Retinal pigment epithelial cell (primary cell): ENCODE data around the gene SLC9A8.

ENCODE experiments used
- DNase-seq: peaks from one replicate; pipeline ENCODE4 v3.0.0-alpha.2; 2010; ENCODE audit warnings: low read depth
- H3K4me3 ChIP-seq: 2 replicates; pipeline ENCODE4 v1.5.1; 2011; ENCODE audit warnings: mild to moderate bottlenecking, low read length, control low read depth, moderate library complexity
- TF ChIP-seq, protein P1 (sequence below): conservative IDR thresholded peaks from 2 replicates; pipeline ENCODE4 v1.5.1; 2011; ENCODE audit warnings: low read depth, low read length, control low read depth, inconsistent platforms

The SLC9A8 gene

DNA sequence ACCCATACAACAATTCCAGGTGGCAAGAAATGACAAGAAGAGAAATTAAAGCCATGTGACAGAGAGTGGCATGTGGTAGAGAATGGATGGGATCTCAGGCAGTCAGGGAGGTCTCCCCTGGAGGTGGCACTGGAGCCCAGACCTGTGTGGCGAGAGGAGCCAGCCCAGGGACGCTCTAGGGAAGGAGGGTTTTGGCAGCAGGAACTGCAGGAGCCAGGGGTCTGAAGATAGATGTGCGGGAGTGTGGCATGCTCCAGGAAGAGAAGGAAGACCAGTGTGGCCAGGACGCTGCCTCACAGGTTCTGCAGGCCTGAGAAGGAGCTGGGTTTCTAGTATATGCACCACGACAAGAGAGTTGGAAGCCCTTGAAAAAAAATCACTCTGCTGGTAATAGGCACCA is 57.6 kb downstream of the SLC9A8 start:
- TF ChIP-seq, protein P1, sequence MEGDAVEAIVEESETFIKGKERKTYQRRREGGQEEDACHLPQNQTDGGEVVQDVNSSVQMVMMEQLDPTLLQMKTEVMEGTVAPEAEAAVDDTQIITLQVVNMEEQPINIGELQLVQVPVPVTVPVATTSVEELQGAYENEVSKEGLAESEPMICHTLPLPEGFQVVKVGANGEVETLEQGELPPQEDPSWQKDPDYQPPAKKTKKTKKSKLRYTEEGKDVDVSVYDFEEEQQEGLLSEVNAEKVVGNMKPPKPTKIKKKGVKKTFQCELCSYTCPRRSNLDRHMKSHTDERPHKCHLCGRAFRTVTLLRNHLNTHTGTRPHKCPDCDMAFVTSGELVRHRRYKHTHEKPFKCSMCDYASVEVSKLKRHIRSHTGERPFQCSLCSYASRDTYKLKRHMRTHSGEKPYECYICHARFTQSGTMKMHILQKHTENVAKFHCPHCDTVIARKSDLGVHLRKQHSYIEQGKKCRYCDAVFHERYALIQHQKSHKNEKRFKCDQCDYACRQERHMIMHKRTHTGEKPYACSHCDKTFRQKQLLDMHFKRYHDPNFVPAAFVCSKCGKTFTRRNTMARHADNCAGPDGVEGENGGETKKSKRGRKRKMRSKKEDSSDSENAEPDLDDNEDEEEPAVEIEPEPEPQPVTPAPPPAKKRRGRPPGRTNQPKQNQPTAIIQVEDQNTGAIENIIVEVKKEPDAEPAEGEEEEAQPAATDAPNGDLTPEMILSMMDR: no peak
- no peak for DNase-seq
- H3K4me3 ChIP-seq: no peak overlapping the region

DNA sequence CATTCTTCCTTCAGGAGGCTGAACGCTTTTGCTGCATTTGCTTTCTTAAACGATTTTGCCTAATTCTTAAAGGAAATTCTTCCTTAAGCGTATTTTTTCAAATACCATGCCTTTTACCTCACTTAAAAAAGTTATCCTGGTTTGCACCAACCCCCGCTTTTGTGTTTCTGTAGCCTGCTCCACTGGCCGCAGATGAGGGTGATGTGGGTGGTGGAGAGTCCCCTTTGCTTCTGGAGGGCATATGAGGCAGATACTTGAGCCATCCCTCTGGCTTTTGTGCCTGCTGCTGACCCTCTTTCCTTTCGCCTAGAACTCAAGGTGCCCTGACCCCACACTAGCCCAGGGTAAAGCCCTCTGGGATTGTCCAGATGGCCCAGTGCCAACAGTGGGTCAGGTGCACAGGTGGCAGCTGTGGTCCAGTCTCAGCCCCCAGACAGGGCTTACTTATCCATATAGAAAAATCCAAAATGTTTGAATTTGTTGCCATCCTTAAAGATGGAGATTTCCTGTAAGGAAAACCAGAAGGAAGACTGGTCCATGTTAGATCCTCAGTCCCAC is 58.8 kb downstream of the SLC9A8 start:
- DNase-seq: no peak
- TF ChIP-seq, protein P1: no peak
- H3K4me3 ChIP-seq: no peak overlapping the region

DNA sequence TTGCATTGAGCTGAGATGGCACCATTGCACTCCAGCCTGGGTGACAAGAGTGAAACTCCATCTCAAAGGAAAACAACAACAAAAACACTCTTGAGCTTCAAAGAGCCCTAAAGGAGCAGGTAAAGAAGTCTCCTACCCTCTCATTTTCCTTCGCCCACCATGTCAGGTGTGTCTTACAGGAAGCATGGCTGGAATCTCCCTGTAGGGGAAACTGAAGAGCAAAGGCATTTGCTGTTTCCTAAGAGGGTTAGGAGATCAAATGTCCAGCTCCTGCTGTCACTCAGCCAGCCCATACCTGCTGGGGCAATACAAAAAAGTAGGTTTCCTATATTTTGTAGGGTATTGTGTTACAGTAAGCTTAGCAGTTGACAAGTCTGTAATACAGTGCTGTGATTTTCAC is 59.4 kb downstream of the SLC9A8 start:
- TF ChIP-seq, protein P1: no peak
- H3K4me3 ChIP-seq: no peak overlapping the region
- no peak for DNase-seq

DNA sequence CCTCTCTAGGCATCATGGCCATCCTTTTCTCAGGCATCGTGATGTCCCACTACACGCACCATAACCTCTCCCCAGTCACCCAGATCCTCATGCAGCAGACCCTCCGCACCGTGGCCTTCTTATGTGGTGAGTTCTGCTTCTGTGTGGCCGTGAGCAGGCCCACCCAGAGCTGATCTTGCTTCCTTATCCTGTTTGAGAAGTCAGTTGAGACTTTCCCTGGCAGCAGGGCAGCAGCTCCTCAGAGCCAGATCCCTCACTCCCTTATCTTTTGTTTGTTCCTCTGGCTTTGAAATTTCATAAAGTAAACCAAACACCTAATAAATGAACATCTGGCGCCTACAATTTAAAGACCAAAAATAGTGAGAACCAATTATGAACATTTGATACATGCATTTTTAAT is 62.1 kb downstream of the SLC9A8 start:
- DNase-seq: no peak
- TF ChIP-seq, protein P1: no peak
- no peak overlapping the region for H3K4me3 ChIP-seq

DNA sequence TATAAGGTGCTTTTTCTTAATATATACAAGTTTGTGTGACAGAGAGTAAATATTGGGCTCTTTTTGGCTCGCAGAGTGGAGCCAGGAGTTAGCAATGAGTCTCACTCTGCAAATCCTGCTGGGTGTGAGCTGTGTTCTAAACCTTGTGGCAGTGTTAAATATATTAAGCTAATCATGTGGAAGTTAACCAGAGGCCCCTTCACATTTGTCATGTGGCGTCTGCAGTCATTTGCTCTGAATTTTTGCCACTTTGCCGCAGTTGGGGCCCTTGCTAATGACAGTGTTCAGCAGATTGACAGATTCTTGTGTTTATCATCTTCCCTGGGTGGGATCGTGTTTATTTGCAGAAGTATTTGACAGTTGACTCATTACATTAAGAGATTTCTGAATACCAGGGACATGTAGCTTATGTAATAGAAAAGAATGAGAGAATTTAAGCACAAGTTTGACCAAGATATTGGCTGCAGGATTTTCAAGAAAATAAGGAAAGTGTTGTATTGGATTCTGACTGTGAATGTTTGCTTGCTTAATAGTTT is 64.8 kb downstream of the SLC9A8 start:
- H3K4me3 ChIP-seq: no peak overlapping the region
- DNase-seq: no peak
- TF ChIP-seq, protein P1: no peak

DNA sequence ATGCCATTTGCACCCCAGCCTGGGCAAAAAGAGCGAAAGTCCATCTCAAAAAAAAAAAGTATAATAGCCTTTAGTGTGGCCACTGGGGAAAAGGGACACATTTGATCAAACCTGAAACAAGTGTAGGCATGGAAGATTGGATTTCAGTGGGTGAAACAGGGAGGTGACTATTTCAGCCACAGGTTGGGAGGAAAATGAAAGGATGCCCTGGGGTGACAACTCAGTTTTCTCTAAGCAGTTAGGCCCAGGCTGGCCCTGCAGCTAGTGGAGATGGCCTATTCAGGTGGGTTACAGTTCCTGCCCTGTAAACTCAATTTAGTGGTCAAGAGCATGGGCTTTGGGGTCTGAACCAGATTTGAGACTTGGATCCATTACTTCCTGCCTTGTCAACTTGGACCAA is 66.3 kb downstream of the SLC9A8 start:
- H3K4me3 ChIP-seq: no peak overlapping the region
- DNase-seq: no peak
- TF ChIP-seq, protein P1: no peak

DNA sequence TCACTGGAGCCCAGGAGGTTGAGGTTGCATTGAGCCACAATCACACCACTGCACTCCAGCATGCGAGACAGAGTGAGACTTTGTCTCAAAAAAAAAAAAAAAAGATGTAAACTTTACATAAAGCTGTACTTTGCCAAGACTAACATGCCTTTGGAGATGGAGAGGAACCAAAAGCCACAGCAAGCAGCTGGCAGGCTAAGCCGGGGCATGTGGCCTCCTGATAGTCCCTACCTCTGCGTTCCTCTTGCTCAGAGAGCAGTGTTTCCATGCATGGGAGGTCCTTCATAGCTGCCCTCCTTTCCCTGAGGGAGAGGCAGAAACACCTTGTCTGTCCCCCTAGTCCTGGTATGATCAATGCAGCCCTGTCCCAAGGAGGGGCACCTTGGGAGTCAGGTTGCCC is 67.5 kb downstream of the SLC9A8 start:
- no peak for DNase-seq
- no peak overlapping the region for H3K4me3 ChIP-seq
- TF ChIP-seq, protein P1: no peak
